ES-I3 (cell line): Measurements from ENCODE around the gene SDHAF4.
"Not testable (repeated sequence)": the region's sequence is repeated elsewhere in the genome, so short reads cannot be mapped to it uniquely, and the experiment has no call there.

Experiments
- H3K36me3 ChIP-seq: 2 replicates; pipeline ENCODE4 v1.6.1; 2013; ENCODE audit warnings: mild to moderate bottlenecking, low read length, control low read depth, moderate library complexity; ENCODE audit not compliant: insufficient read depth
- H3K4me1 ChIP-seq: 2 replicates; pipeline ENCODE4 v1.6.1; 2013; ENCODE audit warnings: mild to moderate bottlenecking, control low read depth, low read length; ENCODE audit not compliant: insufficient read depth
- H3K9ac ChIP-seq: 2 replicates; pipeline ENCODE4 v1.6.1; 2013; ENCODE audit warnings: low read depth, mild to moderate bottlenecking, low read length, moderate library complexity
- H3K9me3 ChIP-seq: 2 replicates; pipeline ENCODE4 v1.6.1; 2013; ENCODE audit warnings: mild to moderate bottlenecking, low read length, moderate library complexity; ENCODE audit not compliant: control insufficient read depth, insufficient read depth

Gene SDHAF4

GRCh38 chr6:70552974-70553373 is 13.8 kb upstream of the SDHAF4 start:
- Histone ChIP-seq H3K36me3 (no peaks in the 10 kb centered on the region), H3K9ac (no peak overlapping the region), H3K9me3 (no peaks in the 10 kb centered on the region), H3K4me1 (no peaks in the 10 kb centered on the region)

DNA sequence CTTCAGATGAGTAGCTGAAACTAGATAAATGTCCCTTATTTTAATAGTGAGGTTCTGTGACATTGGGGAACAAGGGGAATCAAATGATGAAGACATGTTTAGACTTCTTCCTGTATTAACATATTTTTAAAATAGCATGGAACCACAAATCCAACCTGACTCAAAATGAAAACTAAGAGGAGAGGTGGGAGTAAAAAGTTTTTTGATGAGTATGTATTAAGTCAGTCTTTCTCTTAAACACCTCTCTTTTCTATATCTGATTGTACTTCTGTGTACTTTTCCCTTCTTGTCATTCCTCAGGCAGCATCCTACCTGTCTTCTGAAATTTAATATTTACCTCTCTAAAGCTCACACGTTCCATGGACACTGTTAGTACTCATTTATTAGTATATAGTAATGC is 8.7 kb upstream of the SDHAF4 start:
- no peaks in the 10 kb centered on the region for H3K36me3 ChIP-seq
- H3K4me1 ChIP-seq, result no peaks in the 10 kb centered on the region
- no peak overlapping the region for H3K9ac ChIP-seq

DNA sequence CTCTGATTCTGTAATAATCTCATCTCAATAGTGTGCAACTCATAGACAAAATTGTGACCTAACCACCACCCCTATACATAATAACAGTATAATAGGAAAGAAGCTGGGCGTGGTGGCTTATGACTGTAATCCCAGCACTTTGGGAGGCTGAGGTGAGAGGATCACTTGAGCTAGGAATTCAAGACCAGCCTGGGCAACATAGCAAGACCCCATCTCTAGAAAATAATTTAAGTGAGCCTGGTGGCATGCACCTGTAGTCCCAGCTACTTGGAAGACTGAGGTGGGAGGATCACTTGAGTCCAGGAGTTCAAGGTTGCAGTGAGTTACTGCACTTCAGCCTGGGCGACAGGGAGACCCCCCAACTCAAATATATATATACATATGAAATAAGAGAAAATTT is 4.3 kb upstream of the SDHAF4 start:
- not testable (repeated sequence) for H3K9ac ChIP-seq, H3K4me1 ChIP-seq, H3K9me3 ChIP-seq, H3K36me3 ChIP-seq

More for the DNA sequence above, 8.7 kb upstream of the SDHAF4 start:
- no peaks in the 10 kb centered on the region for H3K9me3 ChIP-seq

DNA sequence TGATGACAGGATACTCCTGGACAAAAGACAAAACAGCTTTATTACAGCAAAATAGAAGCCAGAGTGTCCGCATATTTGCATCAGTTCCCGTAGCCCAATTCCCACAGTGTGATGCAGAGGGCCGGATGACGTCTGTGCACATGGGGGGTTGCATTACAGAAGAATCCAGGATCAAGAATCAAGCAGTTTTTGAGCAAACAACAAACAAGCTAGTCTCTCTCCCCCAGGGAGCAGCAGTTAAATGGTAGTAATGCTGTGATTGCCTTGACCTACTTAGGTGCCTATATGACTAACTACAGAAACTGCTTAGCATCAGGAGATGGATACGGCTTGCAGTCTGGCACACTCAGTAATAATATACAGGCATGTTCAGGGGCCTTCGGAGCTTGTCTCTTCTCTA is 3.2 kb upstream of the SDHAF4 start:
- peaks cover 4% of the 10 kb centered on the region for H3K36me3 ChIP-seq
- H3K9ac ChIP-seq, result no peak overlapping the region
- no peaks in the 10 kb centered on the region for H3K9me3 ChIP-seq
- H3K4me1 ChIP-seq, result peaks cover 7% of the 10 kb centered on the region; the same call in 1 of the 2 replicates

DNA sequence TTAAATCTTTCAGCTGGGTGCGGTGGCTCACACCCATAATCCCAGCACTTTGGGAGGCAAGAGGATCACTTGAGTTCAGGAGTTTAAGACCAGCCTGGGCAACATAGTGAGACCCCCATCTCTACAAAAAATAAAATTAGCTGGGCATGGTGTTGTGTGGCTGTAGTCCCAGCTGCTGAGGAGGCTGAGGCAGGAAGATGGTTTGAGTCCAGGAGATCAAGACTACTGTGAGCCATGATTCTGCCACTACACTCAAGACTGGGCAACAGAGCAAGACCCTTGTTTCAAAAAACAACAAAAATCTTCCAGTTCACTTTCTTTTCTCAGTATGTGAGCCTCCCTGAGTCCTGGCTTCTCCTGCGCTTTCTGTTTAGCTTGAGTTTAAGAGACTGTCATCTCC is 7.9 kb downstream of the SDHAF4 start:
- H3K9ac ChIP-seq, result no peak overlapping the region
- no peaks in the 10 kb centered on the region for H3K9me3 ChIP-seq
- H3K36me3 ChIP-seq, result no peaks in the 10 kb centered on the region
- H3K4me1 ChIP-seq, result no peaks in the 10 kb centered on the region

DNA sequence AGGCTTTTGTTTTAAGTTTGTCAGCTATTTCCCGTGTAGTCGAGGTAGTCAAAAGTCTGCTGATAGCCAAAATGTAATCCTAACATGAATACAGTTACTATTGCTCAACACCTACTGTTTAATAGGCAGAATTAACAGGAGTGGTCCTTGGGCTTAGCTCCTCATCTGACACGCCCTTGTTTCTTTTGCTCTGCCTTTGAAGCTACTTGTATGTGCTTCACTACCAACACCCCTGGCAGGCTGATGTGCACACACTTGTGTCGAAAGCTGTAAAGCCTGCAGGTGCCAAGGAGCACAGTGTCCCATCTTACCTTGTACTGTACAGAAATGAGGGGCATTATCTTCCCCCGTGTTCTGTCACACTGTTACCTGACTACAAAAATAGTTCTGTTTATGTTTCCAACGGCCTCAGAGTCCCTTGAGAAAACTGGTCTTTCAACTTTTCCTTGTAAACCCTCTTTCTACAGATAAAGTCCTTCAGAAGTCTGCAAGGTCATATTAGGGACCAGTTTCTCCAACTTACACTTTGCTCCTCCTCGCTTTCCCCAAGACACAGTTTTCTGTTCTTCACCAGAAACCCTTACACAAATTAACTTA is 9.3 kb downstream of the SDHAF4 start:
- H3K9me3 ChIP-seq, result no peaks in the 10 kb centered on the region
- H3K36me3 ChIP-seq, result no peaks in the 10 kb centered on the region
- no peaks in the 10 kb centered on the region for H3K4me1 ChIP-seq
- no peak overlapping the region for H3K9ac ChIP-seq

- no peaks in the 10 kb centered on the region for H3K9me3 ChIP-seq
- no peak overlapping the region for H3K9ac ChIP-seq
- no peaks in the 10 kb centered on the region for H3K4me1 ChIP-seq
- H3K36me3 ChIP-seq, result peaks cover 6% of the 10 kb centered on the region
Measured at GRCh38 chr6:70586114-70586513, 19.4 kb downstream of the SDHAF4 start.

GRCh38 chr6:70590400-70590799 is 23.7 kb downstream of the SDHAF4 start:
- peaks cover 5% of the 10 kb centered on the region for H3K36me3 ChIP-seq

DNA sequence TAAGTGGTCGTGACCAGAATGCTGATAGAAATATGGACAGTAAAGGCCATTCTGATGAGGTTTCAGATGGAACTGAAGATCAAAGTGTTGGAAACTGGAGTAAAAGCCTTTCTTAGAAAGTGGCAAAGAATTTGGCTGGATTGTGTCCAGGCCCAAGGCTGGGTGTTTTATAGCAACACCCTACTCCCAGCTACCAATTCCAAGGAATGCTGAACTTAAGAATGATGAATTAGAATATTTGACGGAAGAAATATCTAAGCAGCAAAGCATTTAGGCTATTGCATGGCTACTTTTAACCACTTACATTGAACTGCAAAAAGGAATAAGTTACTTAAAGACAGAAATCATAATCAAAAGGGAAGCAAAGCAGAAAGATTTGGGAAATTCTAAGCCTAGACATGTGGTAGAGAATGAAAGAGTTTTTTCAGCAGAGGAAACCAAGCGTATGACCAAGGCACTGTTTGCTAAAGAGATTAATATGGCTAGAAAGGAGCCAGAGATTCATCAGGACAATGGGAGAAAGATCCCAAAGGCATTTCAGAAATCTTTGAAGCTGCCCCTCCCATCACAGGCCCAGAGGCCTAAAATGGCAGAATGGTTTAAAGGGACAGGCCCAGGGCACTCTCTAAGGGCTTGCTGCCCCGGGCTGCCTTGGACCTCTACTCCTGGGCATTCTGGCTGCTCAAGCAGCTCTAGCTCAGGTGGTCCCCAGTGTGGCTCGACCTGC is 25.8 kb downstream of the SDHAF4 start:
- Histone ChIP-seq H3K9ac (no peak overlapping the region), H3K36me3 (peaks cover 5% of the 10 kb centered on the region), H3K9me3 (peaks cover 3% of the 10 kb centered on the region; the same call in 1 of the 2 replicates), H3K4me1 (no peaks in the 10 kb centered on the region)

More at GRCh38 chr6:70590400-70590799, 23.7 kb downstream of the SDHAF4 start:
- Histone ChIP-seq H3K4me1 (no peaks in the 10 kb centered on the region), H3K9ac (no peak overlapping the region), H3K9me3 (peaks cover 3% of the 10 kb centered on the region; the same call in 1 of the 2 replicates)

- no peaks in the 10 kb centered on the region for H3K4me1 ChIP-seq
- peaks cover 5% of the 10 kb centered on the region for H3K36me3 ChIP-seq
- no peak overlapping the region for H3K9ac ChIP-seq
- peaks cover 3% of the 10 kb centered on the region; the same call in 1 of the 2 replicates for H3K9me3 ChIP-seq
Measured at GRCh38 chr6:70593118-70593486, 26.4 kb downstream of the SDHAF4 start.

- Histone ChIP-seq H3K4me1 (peaks cover 16% of the 10 kb centered on the region; the same call in 1 of the 2 replicates), H3K9ac (no peak overlapping the region), H3K36me3 (no peaks in the 10 kb centered on the region), H3K9me3 (no peaks in the 10 kb centered on the region)
Measured at GRCh38 chr6:70599187-70599586, 32.5 kb downstream of the SDHAF4 start.

DNA sequence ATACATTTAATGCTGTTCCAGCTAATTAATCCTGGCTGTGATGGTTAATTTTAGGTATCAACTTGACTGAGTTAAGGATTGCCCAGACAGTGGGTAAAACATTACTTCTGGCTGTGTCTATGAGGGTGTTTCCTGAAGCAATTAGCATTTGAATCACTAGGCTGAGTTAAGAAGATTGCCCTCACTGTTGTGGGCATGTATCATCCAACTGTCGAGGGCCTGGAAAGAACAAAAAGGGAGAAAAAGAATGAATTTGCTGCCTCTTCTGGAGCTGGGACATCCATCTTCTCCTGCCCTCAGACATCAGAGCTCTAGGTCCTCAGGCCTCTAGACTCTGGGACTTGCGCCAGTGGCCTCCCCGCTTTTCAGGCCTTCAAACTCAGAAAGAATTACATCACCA is 34.3 kb downstream of the SDHAF4 start:
- H3K9ac ChIP-seq, result no peak overlapping the region
- H3K36me3 ChIP-seq, result no peaks in the 10 kb centered on the region
- H3K9me3 ChIP-seq, result no peaks in the 10 kb centered on the region; the same call in 1 of the 2 replicates
- H3K4me1 ChIP-seq, result peaks cover 16% of the 10 kb centered on the region; the same call in 1 of the 2 replicates

DNA sequence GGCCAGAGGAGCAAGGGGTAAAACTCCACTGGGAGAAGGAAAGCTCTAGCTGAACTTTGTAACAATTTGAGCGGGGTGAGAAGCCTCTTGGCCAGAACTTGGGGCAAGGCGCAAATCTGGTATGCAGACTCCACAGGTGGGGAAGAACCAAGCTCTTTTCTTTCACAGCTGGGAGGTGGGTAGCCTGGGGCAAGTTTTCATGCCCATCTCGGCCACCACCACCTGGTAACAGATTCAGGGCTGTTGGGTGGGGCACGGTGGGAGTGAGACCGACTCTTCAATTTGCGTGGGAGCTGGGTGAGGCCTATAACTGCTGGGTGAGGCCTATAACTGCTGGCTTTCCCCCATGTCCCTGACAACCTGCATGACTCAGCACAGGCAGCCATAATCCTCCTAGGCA is 37.5 kb downstream of the SDHAF4 start:
- Histone ChIP-seq H3K9ac (no peak overlapping the region), H3K9me3 (no peaks in the 10 kb centered on the region; the same call in none of the 2 replicates), H3K4me1 (peaks cover 16% of the 10 kb centered on the region; the same call in 1 of the 2 replicates), H3K36me3 (no peaks in the 10 kb centered on the region)

DNA sequence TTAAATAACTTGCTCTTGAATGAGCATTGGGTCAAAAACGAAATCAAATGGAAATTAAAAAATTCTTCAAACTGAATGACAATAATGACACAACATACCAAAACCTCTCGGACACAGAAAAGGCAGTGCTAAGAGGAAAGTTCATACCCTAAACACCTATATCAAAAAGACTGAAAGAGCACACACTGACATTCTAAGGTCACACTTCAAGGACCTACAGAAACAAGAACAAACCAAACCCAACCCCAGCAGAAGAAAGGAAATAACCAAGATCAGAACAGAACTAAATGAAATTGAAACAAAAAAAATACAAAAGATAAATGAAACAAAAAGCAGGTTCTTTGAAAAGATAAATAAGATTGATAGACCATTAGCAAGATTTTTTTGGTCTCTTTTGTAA is 40.6 kb downstream of the SDHAF4 start:
- H3K9me3 ChIP-seq, H3K9ac ChIP-seq, H3K36me3 ChIP-seq, H3K4me1 ChIP-seq: not testable (repeated sequence)

GRCh38 chr6:70609181-70609580 is 42.5 kb downstream of the SDHAF4 start:
- H3K9me3 ChIP-seq, H3K36me3 ChIP-seq, H3K4me1 ChIP-seq, H3K9ac ChIP-seq: not testable (repeated sequence)
